Suppressor macrophage treated with lipopolysaccharide for 4 hours (primary cell): ENCODE measurements around the gene AKAP12.

Experiments used
- DNase-seq: peaks from one replicate; pipeline ENCODE4 v3.0.0-alpha.2; 2020

The AKAP12 gene

DNA sequence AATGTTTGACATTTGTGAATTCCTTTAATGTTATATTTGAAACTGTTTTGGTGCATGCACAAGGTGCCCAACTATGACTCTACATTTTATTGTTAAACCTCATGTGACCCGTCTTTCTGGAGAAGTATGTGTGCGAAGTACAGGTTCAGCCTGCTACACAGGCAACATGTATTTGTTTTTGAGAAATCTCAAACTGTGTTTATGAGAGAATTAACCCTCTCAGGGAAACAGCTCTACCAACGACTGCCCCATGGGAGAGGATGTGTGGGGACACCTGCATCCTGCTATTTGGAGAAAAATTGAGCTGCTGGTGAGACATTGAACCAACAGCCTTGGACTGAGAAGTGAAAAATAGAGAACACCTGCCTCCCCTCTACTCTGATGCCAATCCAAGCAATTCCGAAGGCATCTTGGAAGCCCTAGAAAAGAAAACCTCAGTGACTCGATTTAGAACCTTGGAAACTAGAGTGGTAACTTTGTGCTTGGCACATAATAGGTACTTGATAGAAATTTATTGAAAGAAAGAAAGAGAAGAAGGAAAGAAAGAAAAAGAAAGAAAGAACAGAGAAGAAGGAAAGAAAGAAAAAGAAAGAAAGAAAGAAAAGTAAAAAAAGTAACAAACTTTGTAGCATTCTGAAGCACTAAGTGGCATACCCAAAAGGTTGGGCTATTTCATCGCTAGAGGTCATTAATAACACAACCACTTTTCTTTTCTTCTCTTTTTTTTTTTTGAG, 2.9 kb upstream of the AKAP12 start:
- DNase-seq = no peak

DNA sequence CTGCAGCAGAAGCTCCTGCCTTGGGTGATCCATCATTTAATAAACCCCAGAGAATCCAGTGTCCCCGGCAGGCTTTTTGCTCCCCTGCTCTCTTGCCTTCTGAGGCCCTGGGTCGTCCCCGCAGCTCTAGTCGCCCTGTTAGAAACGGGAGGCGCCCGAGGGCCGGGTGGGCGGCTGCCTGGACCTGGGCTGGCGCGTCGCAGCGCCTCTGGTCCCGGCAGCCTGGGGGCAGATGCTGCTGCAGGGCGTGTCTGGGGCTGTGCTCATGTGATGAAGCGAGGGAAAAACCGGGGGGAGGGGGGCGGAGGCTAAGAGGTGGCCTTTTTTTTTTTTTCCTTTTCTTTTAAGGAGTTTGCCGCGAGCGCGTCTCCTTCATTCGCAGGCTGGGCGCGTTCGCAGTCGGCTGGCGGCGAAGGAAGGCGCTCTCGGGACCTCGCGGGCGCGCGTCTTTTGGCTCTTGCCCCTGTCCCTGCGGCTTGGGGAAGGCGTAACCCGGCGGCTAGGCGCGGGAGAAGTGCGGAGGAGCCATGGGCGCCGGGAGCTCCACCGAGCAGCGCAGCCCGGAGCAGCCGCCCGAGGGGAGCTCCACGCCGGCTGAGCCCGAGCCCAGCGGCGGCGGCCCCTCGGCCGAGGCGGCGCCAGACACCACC, 394 bp downstream of the AKAP12 start:
- DNase-seq = no peak

GRCh38 chr6:151240791-151241642, 1.2 kb downstream of the AKAP12 start:
- DNase-seq = no peak

GRCh38 chr6:151241853-151242252, 2.1 kb downstream of the AKAP12 start:
- no peak for DNase-seq

DNA sequence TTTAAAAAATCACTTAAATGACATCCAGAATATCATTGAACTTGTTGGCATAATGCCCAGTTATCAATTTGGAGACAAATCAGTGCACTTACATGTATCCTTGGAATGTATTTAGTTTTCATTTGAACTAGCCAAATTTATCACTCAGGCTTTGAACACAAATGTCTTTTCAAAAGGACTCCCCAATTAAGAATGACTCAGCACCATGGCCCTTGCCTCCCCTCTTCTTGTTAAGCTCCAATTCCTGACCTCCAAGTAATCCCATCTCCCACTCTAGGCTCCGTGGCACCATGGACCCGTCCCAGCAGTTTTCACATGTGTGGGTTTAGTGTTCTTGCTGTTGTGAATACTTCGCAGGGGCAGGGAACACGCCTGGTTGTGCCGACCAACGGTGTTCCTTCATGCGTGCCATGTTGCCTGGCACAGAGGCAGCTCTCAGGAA, 2.7 kb downstream of the AKAP12 start:
- no peak for DNase-seq

DNA sequence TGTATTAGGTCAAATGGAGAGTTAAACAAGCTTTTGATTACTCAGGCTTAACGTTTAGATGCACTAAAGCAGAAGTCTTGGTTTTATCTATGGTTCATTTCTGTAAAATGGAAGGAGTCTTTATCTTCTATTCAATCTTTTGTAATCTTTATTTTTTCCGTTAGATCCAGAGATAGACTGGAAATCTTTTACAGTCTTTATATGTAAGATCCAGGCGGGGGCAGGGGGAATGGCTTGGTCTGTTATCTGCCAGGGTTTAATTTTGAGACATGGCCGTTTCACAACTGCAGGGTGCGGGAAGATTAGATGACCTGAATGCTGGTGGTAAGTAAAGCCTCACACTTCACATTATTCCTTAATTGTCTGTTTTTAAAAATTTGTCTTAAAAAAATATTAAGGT, 3.7 kb downstream of the AKAP12 start:
- no peak for DNase-seq

DNA sequence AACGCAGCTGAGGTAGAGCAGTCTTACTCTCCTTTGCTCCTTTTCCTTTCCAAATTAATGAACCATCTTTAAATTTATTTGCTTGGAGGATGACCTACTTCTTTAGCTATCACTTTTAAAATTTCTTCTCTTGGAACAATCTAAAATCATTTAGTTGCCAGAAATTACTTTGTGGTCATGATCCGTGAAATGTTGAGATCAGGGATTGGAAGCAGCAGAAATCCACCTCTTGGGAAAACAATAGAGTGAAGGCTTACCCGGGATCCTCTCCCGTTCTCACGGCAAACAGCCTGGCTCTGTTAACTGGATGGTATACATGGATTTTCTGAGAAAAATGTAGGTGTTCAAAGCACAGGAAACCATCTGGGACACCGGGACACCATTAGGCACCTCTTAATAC, 7.7 kb downstream of the AKAP12 start:
- DNase-seq = no peak

- DNase-seq = no peak
Measured at GRCh38 chr6:151248295-151248694, 8.5 kb downstream of the AKAP12 start.

DNA sequence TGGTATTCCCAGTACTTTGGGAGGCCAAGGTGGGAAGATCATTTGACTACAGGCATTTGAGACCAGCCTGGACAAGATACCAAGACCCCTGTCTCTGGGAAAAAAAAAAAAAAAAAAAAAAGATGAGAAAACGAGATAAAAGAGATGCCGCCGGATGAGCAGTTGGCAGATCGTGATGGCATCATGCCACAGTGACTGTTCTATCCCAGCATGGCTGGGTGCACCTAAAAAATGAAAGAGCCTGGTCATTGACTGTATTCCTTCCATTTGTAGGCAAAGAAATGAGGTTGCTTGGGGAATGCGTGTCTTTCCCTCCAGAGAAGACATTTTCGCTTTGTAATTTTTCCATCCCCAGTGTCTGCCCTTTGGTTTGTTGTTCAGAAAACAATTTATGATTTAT, 12.9 kb downstream of the AKAP12 start:
- no peak for DNase-seq

DNA sequence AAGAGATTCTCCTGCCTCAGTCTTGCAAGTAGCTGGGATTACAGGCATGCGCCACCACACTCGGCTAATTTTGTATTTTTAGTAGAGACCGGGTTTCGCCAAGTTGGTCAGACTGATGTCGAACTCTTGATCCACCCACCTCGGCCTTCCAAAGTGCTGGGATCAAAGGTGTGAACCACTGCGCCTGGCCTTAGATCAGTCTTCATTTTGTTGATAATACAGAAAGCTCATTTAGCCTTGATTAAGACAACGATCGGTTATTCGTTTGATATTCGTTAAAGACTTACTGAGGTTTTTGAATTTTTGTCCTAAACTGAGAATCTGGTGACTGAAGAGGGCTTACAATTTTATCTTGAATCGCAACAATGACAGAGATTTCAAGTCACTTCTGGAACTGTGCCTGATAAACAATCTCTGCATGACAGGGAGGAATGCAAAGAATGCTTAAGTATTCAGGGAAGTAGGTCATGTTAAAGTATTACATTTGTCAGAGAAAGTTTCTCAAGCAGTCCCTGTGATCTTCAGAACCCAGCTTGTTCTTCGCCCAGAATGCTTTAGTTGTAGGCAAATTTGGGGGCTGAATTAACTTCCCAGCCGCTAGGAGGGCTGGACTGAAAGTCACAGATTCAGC, 14.8 kb downstream of the AKAP12 start:
- DNase-seq = no peak

DNA sequence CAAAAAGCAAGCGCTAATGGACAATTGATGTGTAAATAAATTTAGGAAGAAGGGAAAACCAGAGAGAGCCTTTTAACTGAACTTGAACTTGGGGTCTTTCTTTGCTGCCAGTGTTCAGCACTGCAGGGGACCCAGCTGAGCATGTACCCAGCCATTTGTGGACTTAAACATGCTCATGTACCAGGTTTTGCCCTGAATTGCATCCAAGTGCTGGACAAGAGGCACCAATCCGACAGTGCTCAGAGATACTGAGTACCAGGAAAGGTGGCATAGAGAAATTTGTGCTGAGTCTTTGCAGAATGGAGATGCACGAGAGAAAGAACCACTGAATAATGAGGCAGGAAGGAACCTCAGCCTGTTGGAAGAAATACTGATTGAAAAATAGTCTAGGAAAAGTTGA, 16.0 kb downstream of the AKAP12 start:
- DNase-seq = no peak

GRCh38 chr6:151257985-151258445, 18.2 kb downstream of the AKAP12 start:
- no peak for DNase-seq

DNA sequence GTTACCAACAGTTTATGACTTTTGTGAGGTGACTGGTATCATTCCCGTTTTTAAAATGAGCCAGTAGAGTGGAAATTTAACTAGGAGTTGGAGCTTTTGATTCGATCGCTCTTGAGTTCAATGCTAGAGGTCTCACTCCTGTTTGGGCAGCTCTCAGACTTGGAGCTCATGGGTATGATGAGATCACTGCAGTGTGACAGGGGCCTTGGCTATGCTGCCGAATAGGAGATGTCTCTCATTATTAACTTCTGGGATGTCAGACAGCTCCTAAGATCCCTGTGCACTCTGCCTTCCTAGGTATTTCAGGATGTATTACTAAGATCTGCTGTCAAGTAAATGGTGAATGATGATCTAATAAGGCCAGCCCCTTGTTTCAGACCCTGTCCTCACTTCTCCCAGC, 20.4 kb downstream of the AKAP12 start:
- no peak for DNase-seq

- no peak for DNase-seq
Measured at GRCh38 chr6:151263035-151263434, 23.3 kb downstream of the AKAP12 start.

GRCh38 chr6:151263967-151264366, 24.2 kb downstream of the AKAP12 start:
- DNase-seq = no peak

DNA sequence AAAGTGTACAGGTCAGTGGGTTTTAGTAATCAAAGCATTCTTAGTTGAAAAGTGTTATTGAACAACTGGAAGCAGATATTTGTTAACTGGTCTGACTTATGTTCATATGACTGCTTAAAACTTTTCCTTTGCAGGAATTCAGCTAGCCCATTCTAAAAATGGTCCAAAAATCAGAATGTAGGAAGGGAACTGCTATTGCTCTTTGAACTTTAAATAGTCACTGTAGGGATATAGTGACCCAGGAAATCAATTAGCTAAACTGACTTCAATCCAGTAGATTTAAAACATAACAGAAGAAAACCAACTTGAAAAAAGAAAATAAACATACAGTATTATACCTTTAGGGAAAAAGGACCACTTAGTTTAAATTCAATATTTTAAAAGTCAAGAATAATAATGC, 25.5 kb downstream of the AKAP12 start:
- DNase-seq = no peak

GRCh38 chr6:151269321-151269995, 29.7 kb downstream of the AKAP12 start:
- no peak for DNase-seq

DNA sequence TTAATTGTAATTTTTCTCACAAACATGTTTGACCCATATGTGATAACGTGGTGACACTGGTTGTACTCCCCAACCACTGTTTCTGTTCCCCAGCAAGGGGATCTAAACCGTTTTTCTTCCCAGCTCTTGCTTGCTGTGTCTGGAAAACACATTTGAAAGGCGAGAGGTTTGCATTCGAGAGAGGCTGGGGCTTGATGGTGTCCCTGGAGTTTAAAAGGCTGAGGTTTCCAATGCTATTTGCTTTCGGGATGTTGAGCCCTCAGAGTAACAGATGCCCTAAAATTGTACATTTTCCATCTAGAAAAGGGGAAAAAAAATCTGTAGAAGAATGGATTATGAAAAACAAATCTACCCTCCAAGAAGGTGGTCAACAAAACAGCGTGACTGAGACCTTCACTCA, 35.4 kb downstream of the AKAP12 start:
- no peak for DNase-seq

DNA sequence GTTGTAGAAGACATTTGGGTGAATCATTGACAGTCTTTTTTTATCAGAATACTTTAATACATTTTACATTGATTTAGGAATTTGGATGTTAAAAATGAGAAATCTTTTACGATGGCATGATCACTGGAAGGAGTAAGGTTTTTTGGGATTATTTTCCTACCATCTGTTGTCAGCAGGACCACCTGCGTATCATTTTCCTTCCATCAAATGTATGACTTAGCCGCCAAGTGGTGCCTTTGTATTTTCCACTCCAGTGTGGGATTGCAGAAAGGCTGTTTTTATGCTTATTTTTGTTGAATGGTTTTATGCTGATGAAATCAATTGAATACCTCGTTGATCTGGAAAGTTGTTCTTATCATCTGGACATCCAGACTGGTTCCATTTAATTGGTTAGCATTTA, 35.8 kb downstream of the AKAP12 start:
- no peak for DNase-seq

DNA sequence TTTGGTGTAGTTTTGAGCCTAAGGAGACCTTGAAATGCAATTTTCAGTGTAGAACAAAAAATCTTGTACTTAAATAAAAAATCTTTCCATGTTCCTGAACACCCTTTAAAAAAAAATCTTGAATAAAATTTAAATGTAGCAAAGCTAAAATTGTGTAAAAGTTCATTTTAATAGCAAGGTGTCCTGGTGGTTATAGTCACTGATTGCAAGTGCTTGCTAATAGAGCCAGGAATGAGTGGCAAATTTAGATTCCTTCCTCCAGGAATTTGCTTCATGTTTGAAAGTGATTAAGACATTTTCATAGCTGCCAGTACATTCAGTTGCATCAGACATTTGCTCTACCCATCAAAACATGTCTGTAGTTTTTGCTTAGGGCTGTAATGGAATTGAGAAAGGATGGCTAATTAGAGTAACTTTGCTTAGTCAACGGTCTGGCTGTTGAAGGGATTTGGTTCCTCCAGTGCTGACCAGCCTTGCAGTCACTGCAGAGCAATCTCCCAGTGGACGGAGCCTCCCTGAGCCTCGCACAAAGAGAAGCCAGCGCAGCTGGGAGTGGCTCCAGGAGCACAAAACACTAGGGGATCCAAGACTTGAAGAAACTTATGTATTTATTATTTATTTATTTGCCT, 36.5 kb downstream of the AKAP12 start:
- DNase-seq = no peak

GRCh38 chr6:151279891-151280290, 40.1 kb downstream of the AKAP12 start:
- DNase-seq = no peak

- DNase-seq = no peak
Measured at GRCh38 chr6:151280859-151281258, 41.1 kb downstream of the AKAP12 start.
